ENCODE data around the gene HDGFL2.

HDGFL2 gene

GRCh38 chr19:4513248-4513647, 41.2 kb downstream of the HDGFL2 start:
- Histone ChIP-seq H2AK5ac (ENCODE audit: low read depth, low read length) (no peak overlapping the region), H3K14ac (ENCODE audit: low read length) (peak overlapping the region; percentile 75), H2AFZ (ENCODE audit: low read length) (no peak overlapping the region), H3K4ac (ENCODE audit: low read length) (no peak overlapping the region), H2BK12ac (ENCODE audit: low read length) (no peak overlapping the region), H2BK120ac (ENCODE audit: low read depth, low read length) (no peak overlapping the region), H3K18ac (ENCODE audit: low read length) (no peak overlapping the region), H4K8ac (ENCODE audit: low read depth, low read length) (no peak overlapping the region), H2BK5ac (ENCODE audit: low read length) (peak overlapping the region; percentile 39), H3K79me1 (ENCODE audit: low read depth, low read length) (peaks cover 2% of the 10 kb centered on the region), H3K9ac (ENCODE audit: low read depth, low read length, poor library complexity) (no peak overlapping the region), H3K4me1 (ENCODE audit: control insufficient read depth in 2 of 2, insufficient read depth in 1 of 2, low read depth in 1 of 2, low read length in 2 of 2) (peaks cover 0 to 4% of the 10 kb centered on the region in 2 donors), H3K27me3 (ENCODE audit: control insufficient read depth in 3 of 3, insufficient read depth in 3 of 3, low read depth in 1 of 3, low read length in 3 of 3) (peaks cover 0 to 4% (median 0%) of the 10 kb centered on the region in 3 experiments), H3K23ac (ENCODE audit: low read depth, low read length, poor library complexity) (no peak overlapping the region), H4K91ac (ENCODE audit: low read depth, low read length, poor library complexity) (no peak overlapping the region), H2BK15ac (ENCODE audit: low read length) (no peak overlapping the region), H3K27ac (replicated peaks; ENCODE audit: low read length) (no peak overlapping the region), H3K4me2 (ENCODE audit: insufficient read depth, low read length, poor library complexity, severe bottlenecking) (no peak overlapping the region), H3K9me3 (replicated peaks in 1 of 2; ENCODE audit: control insufficient read depth in 2 of 2, insufficient read depth in 1 of 2, low read depth in 1 of 2, low read length in 2 of 2) (no peaks in the 10 kb centered on the region), H3K36me3 (replicated peaks in 1 of 2; ENCODE audit: control insufficient read depth in 2 of 2, insufficient read depth in 2 of 2, low read length in 2 of 2) (no peaks in the 10 kb centered on the region), H3K4me3 (ENCODE audit: low read length in 2 of 2) (no peak overlapping the region)
- no CpG with 5 or more reads among the region's 17 CpGs for WGBS, 2 donors (ENCODE audit: extremely low coverage in 2 of 2, insufficient read length in 2 of 2, insufficient replicate concordance in 1 of 2)
- DNase-seq (ENCODE audit: low spot score): no peak

DNA sequence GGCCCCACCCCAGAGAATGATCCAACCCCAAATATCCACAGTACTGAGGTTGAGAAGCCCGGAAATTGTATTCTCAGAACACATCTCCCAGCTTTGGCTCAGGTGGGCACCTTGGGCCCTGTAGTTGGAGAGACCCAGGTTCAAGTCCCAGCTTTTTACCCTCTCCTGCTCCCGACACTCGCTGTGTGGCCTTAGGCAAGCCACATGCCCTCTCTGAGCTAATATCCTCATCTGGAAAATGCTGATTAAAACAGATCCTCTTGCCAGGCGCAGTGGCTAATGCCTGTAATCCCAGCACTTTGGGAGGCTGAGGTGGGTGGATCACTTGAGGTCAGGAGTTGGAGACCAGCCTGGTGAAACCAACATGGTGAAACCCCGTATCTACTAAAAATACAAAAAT, 43.6 kb downstream of the HDGFL2 start:
- no peak overlapping the region for H3K4ac ChIP-seq (ENCODE audit: low read length)
- WGBS, 2 donors (ENCODE audit: extremely low coverage in 2 of 2, insufficient read length in 2 of 2, insufficient replicate concordance in 1 of 2): no CpG with 5 or more reads among the region's 5 CpGs

DNA sequence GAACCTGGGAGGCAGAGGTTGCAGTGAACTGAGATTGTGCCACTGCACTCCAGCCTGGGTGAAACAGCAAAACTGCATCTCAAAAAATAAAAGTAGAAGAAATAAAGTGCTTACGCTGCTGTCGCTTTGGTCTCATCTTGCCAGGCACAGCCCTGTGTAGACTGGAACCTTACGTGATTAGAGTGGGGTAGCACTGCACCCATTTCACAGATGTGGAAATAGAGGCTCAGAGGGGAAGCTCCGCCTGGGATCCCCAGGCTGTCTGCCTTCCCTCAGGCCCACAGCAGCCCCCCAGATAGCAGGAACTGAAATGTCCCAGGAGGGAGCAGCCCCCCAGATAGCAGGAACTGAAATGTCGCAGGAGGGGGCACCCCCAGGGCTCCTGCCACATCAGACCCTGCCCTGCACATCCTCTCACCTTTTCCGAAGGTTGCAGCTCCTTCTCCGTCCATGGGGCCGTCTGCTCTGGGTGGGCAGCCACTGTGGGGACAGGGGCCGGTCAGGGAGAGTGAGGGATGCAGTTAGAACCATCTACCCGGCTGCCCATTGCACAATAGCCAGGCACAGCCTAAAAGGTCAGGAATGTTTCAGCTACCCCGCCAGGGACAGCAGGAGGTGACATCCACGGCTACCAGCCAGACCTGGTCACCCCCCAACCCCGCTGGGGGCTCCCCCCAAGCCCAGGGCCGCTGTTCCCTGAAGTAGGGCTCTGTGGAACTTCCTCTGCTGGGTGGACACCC, 44.3 kb downstream of the HDGFL2 start:
- peaks cover 0 to 4% (median under 1%) of the 10 kb centered on the region in 3 experiments for H3K27me3 ChIP-seq (ENCODE audit: control insufficient read depth in 3 of 3, insufficient read depth in 3 of 3, low read depth in 1 of 3, low read length in 3 of 3)
- H3K79me1 ChIP-seq (ENCODE audit: low read depth, low read length): no peaks in the 10 kb centered on the region
- H3K4ac ChIP-seq (ENCODE audit: low read length): no peak overlapping the region
- no peak overlapping the region for H2BK5ac ChIP-seq (ENCODE audit: low read length)
- peaks cover 0 to 4% of the 10 kb centered on the region in 2 donors for H3K4me1 ChIP-seq (ENCODE audit: control insufficient read depth in 2 of 2, insufficient read depth in 1 of 2, low read depth in 1 of 2, low read length in 2 of 2)
- H2AFZ ChIP-seq (ENCODE audit: low read length): no peak overlapping the region
- no peak overlapping the region for H2BK12ac ChIP-seq (ENCODE audit: low read length)
- no peaks in the 10 kb centered on the region for H3K36me3 ChIP-seq (replicated peaks in 1 of 2; ENCODE audit: control insufficient read depth in 2 of 2, insufficient read depth in 2 of 2, low read length in 2 of 2)
- H3K18ac ChIP-seq (ENCODE audit: low read length): peak overlapping the region; percentile 67
- no peak overlapping the region for H3K9ac ChIP-seq (ENCODE audit: low read depth, low read length, poor library complexity)
- H3K23ac ChIP-seq (ENCODE audit: low read depth, low read length, poor library complexity): no peak overlapping the region
- H4K8ac ChIP-seq (ENCODE audit: low read depth, low read length): no peak overlapping the region
- H3K4me2 ChIP-seq (ENCODE audit: insufficient read depth, low read length, poor library complexity, severe bottlenecking): no peak overlapping the region
- no peak overlapping the region for H4K91ac ChIP-seq (ENCODE audit: low read depth, low read length, poor library complexity)
- peak overlapping the region; percentile 67 for H2BK15ac ChIP-seq (ENCODE audit: low read length)
- no peaks in the 10 kb centered on the region for H3K9me3 ChIP-seq (replicated peaks in 1 of 2; ENCODE audit: control insufficient read depth in 2 of 2, insufficient read depth in 1 of 2, low read depth in 1 of 2, low read length in 2 of 2)
- no peak for DNase-seq (ENCODE audit: low spot score)
- H2AK5ac ChIP-seq (ENCODE audit: low read depth, low read length): peak overlapping the region; percentile 94
- H3K14ac ChIP-seq (ENCODE audit: low read length): peak overlapping the region; percentile 31
- H3K27ac ChIP-seq (replicated peaks; ENCODE audit: low read length): no peak overlapping the region
- no peak overlapping the region for H2BK120ac ChIP-seq (ENCODE audit: low read depth, low read length)
- no CpG with 5 or more reads among the region's 14 CpGs for WGBS, 2 donors (ENCODE audit: extremely low coverage in 2 of 2, insufficient read length in 2 of 2, insufficient replicate concordance in 1 of 2)
- no peak overlapping the region for H3K4me3 ChIP-seq (ENCODE audit: low read length in 2 of 2)

More for the DNA sequence above, 43.6 kb downstream of the HDGFL2 start:
- DNase-seq (ENCODE audit: low spot score): no peak
- Histone ChIP-seq H4K91ac (ENCODE audit: low read depth, low read length, poor library complexity) (no peak overlapping the region), H2BK15ac (ENCODE audit: low read length) (no peak overlapping the region), H3K14ac (ENCODE audit: low read length) (no peak overlapping the region), H3K9me3 (replicated peaks in 1 of 2; ENCODE audit: control insufficient read depth in 2 of 2, insufficient read depth in 1 of 2, low read depth in 1 of 2, low read length in 2 of 2) (no peaks in the 10 kb centered on the region), H3K4me1 (ENCODE audit: control insufficient read depth in 2 of 2, insufficient read depth in 1 of 2, low read depth in 1 of 2, low read length in 2 of 2) (peaks cover 0 to 4% of the 10 kb centered on the region in 2 donors), H3K4me2 (ENCODE audit: insufficient read depth, low read length, poor library complexity, severe bottlenecking) (no peak overlapping the region), H4K8ac (ENCODE audit: low read depth, low read length) (no peak overlapping the region), H3K23ac (ENCODE audit: low read depth, low read length, poor library complexity) (no peak overlapping the region), H3K27me3 (ENCODE audit: control insufficient read depth in 3 of 3, insufficient read depth in 3 of 3, low read depth in 1 of 3, low read length in 3 of 3) (peaks cover 0 to 4% (median 0%) of the 10 kb centered on the region in 3 experiments), H2AFZ (ENCODE audit: low read length) (no peak overlapping the region), H3K18ac (ENCODE audit: low read length) (no peak overlapping the region), H3K9ac (ENCODE audit: low read depth, low read length, poor library complexity) (no peak overlapping the region), H3K79me1 (ENCODE audit: low read depth, low read length) (no peaks in the 10 kb centered on the region), H3K27ac (replicated peaks; ENCODE audit: low read length) (no peak overlapping the region), H2BK12ac (ENCODE audit: low read length) (no peak overlapping the region), H2AK5ac (ENCODE audit: low read depth, low read length) (no peak overlapping the region), H3K4me3 (ENCODE audit: low read length in 2 of 2) (no peak overlapping the region), H3K36me3 (replicated peaks in 1 of 2; ENCODE audit: control insufficient read depth in 2 of 2, insufficient read depth in 2 of 2, low read length in 2 of 2) (no peaks in the 10 kb centered on the region), H2BK120ac (ENCODE audit: low read depth, low read length) (no peak overlapping the region), H2BK5ac (ENCODE audit: low read length) (no peak overlapping the region)

- DNase-seq (ENCODE audit: low spot score): no peak
- Histone ChIP-seq H4K8ac (ENCODE audit: low read depth, low read length) (peak overlapping the region; percentile 17), H3K4me1 (ENCODE audit: control insufficient read depth in 2 of 2, insufficient read depth in 1 of 2, low read depth in 1 of 2, low read length in 2 of 2) (peaks cover 0 to 4% of the 10 kb centered on the region in 2 donors), H3K23ac (ENCODE audit: low read depth, low read length, poor library complexity) (no peak overlapping the region), H2BK5ac (ENCODE audit: low read length) (no peak overlapping the region), H3K4me2 (ENCODE audit: insufficient read depth, low read length, poor library complexity, severe bottlenecking) (no peak overlapping the region), H3K27ac (replicated peaks; ENCODE audit: low read length) (no peak overlapping the region), H3K14ac (ENCODE audit: low read length) (peak overlapping the region; percentile 71), H4K91ac (ENCODE audit: low read depth, low read length, poor library complexity) (no peak overlapping the region), H3K18ac (ENCODE audit: low read length) (peak overlapping the region; percentile 76), H2AK5ac (ENCODE audit: low read depth, low read length) (peak overlapping the region; percentile 94), H3K9me3 (replicated peaks in 1 of 2; ENCODE audit: control insufficient read depth in 2 of 2, insufficient read depth in 1 of 2, low read depth in 1 of 2, low read length in 2 of 2) (no peaks in the 10 kb centered on the region), H3K4ac (ENCODE audit: low read length) (no peak overlapping the region), H3K4me3 (ENCODE audit: low read length in 2 of 2) (no peak overlapping the region), H3K79me1 (ENCODE audit: low read depth, low read length) (no peaks in the 10 kb centered on the region), H2BK120ac (ENCODE audit: low read depth, low read length) (no peak overlapping the region), H3K36me3 (replicated peaks in 1 of 2; ENCODE audit: control insufficient read depth in 2 of 2, insufficient read depth in 2 of 2, low read length in 2 of 2) (no peaks in the 10 kb centered on the region), H3K27me3 (ENCODE audit: control insufficient read depth in 3 of 3, insufficient read depth in 3 of 3, low read depth in 1 of 3, low read length in 3 of 3) (peaks cover 0 to 2% (median 2%) of the 10 kb centered on the region in 3 experiments), H3K9ac (ENCODE audit: low read depth, low read length, poor library complexity) (peak overlapping the region; percentile 21), H2BK15ac (ENCODE audit: low read length) (peak overlapping the region; percentile 67), H2BK12ac (ENCODE audit: low read length) (no peak overlapping the region), H2AFZ (ENCODE audit: low read length) (no peak overlapping the region)
- WGBS, 2 donors (ENCODE audit: extremely low coverage in 2 of 2, insufficient read length in 2 of 2, insufficient replicate concordance in 1 of 2): no CpG with 5 or more reads among the region's 8 CpGs
These were observed 44.8 kb downstream of the HDGFL2 start for GRCh38 chr19:4516939-4517300.
